OCI-LY7 (cell line): ENCODE data around the gene MRPS25. TPM values are rescaled to one million over a fixed set of nuclear protein-coding genes. Genes with fewer than 3 reads are reported as not detected.

Experiments used
- BruUV-seq: library from RNA; stranded (reverse); fragments of 400-500 nt; replicated peaks from 2 replicates; lab custom pipeline; 2021; lab: Mats Ljungman, UMichigan
- CTCF ChIA-PET: fragments of 300-600 bp; sonication (Branson Sonifier 250); formaldehyde crosslinking; loops from one replicate; lab custom pipeline; 2022; ENCODE audit warnings: antibody characterized with exemption; ENCODE audit not compliant: unreplicated experiment; lab: Charles Lee
- POLR2A ChIA-PET: fragments of 300-600 bp; sonication (Branson Sonifier 250); formaldehyde crosslinking; loops from one replicate; lab custom pipeline; 2022; ENCODE audit warnings: antibody characterized with exemption; lab: Charles Lee
- DNase-seq: peaks from one replicate; pipeline ENCODE4 v3.0.0-alpha.2; 2015; ENCODE audit warnings: low spot score
- H2AFZ ChIP-seq: fragments of 200-600 bp; sonication (generic), shearing (Covaris generic); 2 replicates; pipeline ENCODE4 v1.6.1; 2014; ENCODE audit warnings: mild to moderate bottlenecking, antibody characterized with exemption, low read length, moderate library complexity
- H3K27ac ChIP-seq: fragments of 200-600 bp; sonication (generic); 2 replicates; pipeline ENCODE4 v1.5.1; 2014; ENCODE audit warnings: mixed run types, low read depth, mild to moderate bottlenecking, moderate library complexity, low read length, inconsistent platforms; ENCODE audit not compliant: poor library complexity, severe bottlenecking
- H3K36me3 ChIP-seq: fragments of 200-600 bp; sonication (generic); 2 replicates; pipeline ENCODE4 v1.6.1; 2014; ENCODE audit warnings: mild to moderate bottlenecking, antibody characterized with exemption, low read length, moderate library complexity, mixed read lengths; ENCODE audit not compliant: insufficient read depth
- H3K4me1 ChIP-seq: fragments of 200-600 bp; sonication (generic); 2 replicates; pipeline ENCODE4 v1.5.1; 2014; ENCODE audit warnings: mild to moderate bottlenecking, low read length; ENCODE audit not compliant: insufficient read depth, poor library complexity, severe bottlenecking
- H3K4me2 ChIP-seq: fragments of 200-600 bp; sonication (generic); 2 replicates; pipeline ENCODE4 v1.6.1; 2014; ENCODE audit warnings: mild to moderate bottlenecking, low read length
- H3K4me3 ChIP-seq: fragments of 200-600 bp; sonication (generic); 2 replicates; pipeline ENCODE4 v1.5.1; 2014; ENCODE audit warnings: mild to moderate bottlenecking, low read depth, low read length; ENCODE audit not compliant: poor library complexity, severe bottlenecking
- H3K79me2 ChIP-seq: fragments of 200-600 bp; sonication (generic); 2 replicates; pipeline ENCODE4 v1.6.1; 2016; ENCODE audit warnings: low read depth, mild to moderate bottlenecking, low read length, moderate library complexity, mixed read lengths; ENCODE audit not compliant: insufficient read depth
- H3K9me2 ChIP-seq: fragments of 200-600 bp; sonication (generic); 2 replicates; pipeline ENCODE4 v1.6.1; 2016; ENCODE audit warnings: mild to moderate bottlenecking, low read length, mixed read lengths; ENCODE audit not compliant: insufficient read depth
- H3K9me3 ChIP-seq: fragments of 200-600 bp; sonication (generic); 2 replicates; pipeline ENCODE4 v1.6.1; 2014; ENCODE audit warnings: mild to moderate bottlenecking, mixed run types, low read length, mixed read lengths
- H4K20me1 ChIP-seq: fragments of 200-600 bp; sonication (generic); 2 replicates; pipeline ENCODE4 v1.6.1; 2014; ENCODE audit warnings: mild to moderate bottlenecking, antibody characterized with exemption, low read length, moderate library complexity, mixed read lengths; ENCODE audit not compliant: insufficient read depth
- CTCF ChIP-seq: fragments of 200-600 bp; sonication (generic); conservative IDR thresholded peaks from 2 replicates; pipeline ENCODE4 v1.5.1; 2014; ENCODE audit warnings: mild to moderate bottlenecking, antibody characterized with exemption, low read length, moderate library complexity, mixed read lengths
- EZH2phosphoT487 ChIP-seq: fragments of 200-600 bp; sonication (generic); IDR thresholded peaks from 2 replicates; pipeline ENCODE4 v1.6.1; 2018; ENCODE audit warnings: low read depth, borderline replicate concordance, mild to moderate bottlenecking, mixed run types, antibody characterized with exemption, low read length, moderate library complexity, mixed read lengths
- intact Hi-C: fragments of 100-400 bp; cut with micrococcal nuclease; formaldehyde crosslinking; loops from one replicate; pipeline ENCODE4 v1.10.0; 2022; ENCODE audit not compliant: unreplicated experiment
- total RNA-seq, 2 experiments: library from RNA; depleted of rRNA in 1 of 2; stranded (reverse); fragments of >200 nt in 1 of 2; shearing (Covaris generic) in 1 of 2; gene quantifications; 2 replicates each; pipeline ENCODE4 v1.2.3, GENCODE V29; 2014 to 2022

MRPS25 gene
- total RNA-seq, 2 experiments from 2014 or later: 53.6 to 129 TPM

GRCh38 chr3:15043408-15044171 lies 21.5 kb downstream of the MRPS25 start:
- peaks cover 20% of the 10 kb centered on the region for H3K4me1 ChIP-seq
- CTCF ChIA-PET: no interaction called here
- no peak for TF ChIP-seq CTCF
- TF ChIP-seq EZH2phosphoT487: no peak
- no peak overlapping the region for H3K4me2 ChIP-seq
- no peak overlapping the region for H2AFZ ChIP-seq
- BruUV-seq: TSS peak; percentile 20
- peaks cover 6% of the 10 kb centered on the region; the same call in 1 of the 2 replicates for H4K20me1 ChIP-seq
- peaks cover 12% of the 10 kb centered on the region; the same call in 1 of the 2 replicates for H3K79me2 ChIP-seq
- no peak overlapping the region for H3K4me3 ChIP-seq
- DNase-seq: no peak
- POLR2A ChIA-PET: interaction anchor here (1.1 to 1.7 kb wide), 2 partner anchors 14 to 21 kb away, joined by 4 to 5 read pairs; no protein-coding TSS in a partner anchor
- H3K9me3 ChIP-seq: no peaks in the 10 kb centered on the region
- no peaks in the 10 kb centered on the region for H3K9me2 ChIP-seq
- intact Hi-C loops: loop anchor here (5.0 kb wide), 1 partner anchor 116 kb away; no protein-coding TSS in a partner anchor
- H3K27ac ChIP-seq: peak overlapping the region; percentile 49
- H3K36me3 ChIP-seq: peaks cover 98% of the 10 kb centered on the region

GRCh38 chr3:15042936-15043335 lies 22.2 kb downstream of the MRPS25 start:
- CTCF ChIA-PET: no interaction called here
- H3K9me2 ChIP-seq: no peaks in the 10 kb centered on the region

More at GRCh38 chr3:15042936-15043335, 22.2 kb downstream of the MRPS25 start:
- peaks cover 5% of the 10 kb centered on the region; the same call in 1 of the 2 replicates for H3K79me2 ChIP-seq
- POLR2A ChIA-PET: no interaction called here
- BruUV-seq: no TSS peak
- H3K9me3 ChIP-seq: no peaks in the 10 kb centered on the region
- H2AFZ ChIP-seq: no peak overlapping the region
- no peak for DNase-seq
- H3K4me1 ChIP-seq: peaks cover 20% of the 10 kb centered on the region
- H3K36me3 ChIP-seq: peaks cover 98% of the 10 kb centered on the region
- no peak for TF ChIP-seq EZH2phosphoT487
- TF ChIP-seq CTCF: no peak
- peaks cover 6% of the 10 kb centered on the region; the same call in 1 of the 2 replicates for H4K20me1 ChIP-seq
- no peak overlapping the region for H3K4me3 ChIP-seq
- H3K4me2 ChIP-seq: no peak overlapping the region
- H3K27ac ChIP-seq: no peak overlapping the region
- intact Hi-C loops: loop anchor here (5.0 kb wide), 1 partner anchor 116 kb away; no protein-coding TSS in a partner anchor
